Fibroblast of villous mesenchyme (primary cell): ENCODE results near the gene CCNJ. TPM values are rescaled to one million over a fixed set of nuclear protein-coding genes. Genes with fewer than 3 reads are reported as not detected.
"Not testable (repeated sequence)": the region's sequence is repeated elsewhere in the genome, so short reads cannot be mapped to it uniquely, and the experiment has no call there.

Source experiments
- DNase-seq: peaks from one replicate; pipeline ENCODE4 v3.0.0-alpha.2; 2010; ENCODE audit warnings: low read depth
- H3K4me3 ChIP-seq: 2 replicates; pipeline ENCODE4 v1.5.1; 2011; ENCODE audit warnings: low read depth, mild to moderate bottlenecking, low read length
- total RNA-seq: library from RNA; depleted of rRNA; stranded (reverse); fragments of >200 nt; gene quantifications from 2 replicates; pipeline ENCODE4 v1.2.3, GENCODE V29; 2012
- TF ChIP-seq, protein P1 (sequence below): IDR thresholded peaks from 2 replicates; pipeline ENCODE4 v1.5.1; 2012; ENCODE audit warnings: low read depth, mild to moderate bottlenecking, low read length; ENCODE audit not compliant: insufficient read depth

Gene CCNJ
- total RNA-seq, 1 donor: 7.8 TPM

DNA sequence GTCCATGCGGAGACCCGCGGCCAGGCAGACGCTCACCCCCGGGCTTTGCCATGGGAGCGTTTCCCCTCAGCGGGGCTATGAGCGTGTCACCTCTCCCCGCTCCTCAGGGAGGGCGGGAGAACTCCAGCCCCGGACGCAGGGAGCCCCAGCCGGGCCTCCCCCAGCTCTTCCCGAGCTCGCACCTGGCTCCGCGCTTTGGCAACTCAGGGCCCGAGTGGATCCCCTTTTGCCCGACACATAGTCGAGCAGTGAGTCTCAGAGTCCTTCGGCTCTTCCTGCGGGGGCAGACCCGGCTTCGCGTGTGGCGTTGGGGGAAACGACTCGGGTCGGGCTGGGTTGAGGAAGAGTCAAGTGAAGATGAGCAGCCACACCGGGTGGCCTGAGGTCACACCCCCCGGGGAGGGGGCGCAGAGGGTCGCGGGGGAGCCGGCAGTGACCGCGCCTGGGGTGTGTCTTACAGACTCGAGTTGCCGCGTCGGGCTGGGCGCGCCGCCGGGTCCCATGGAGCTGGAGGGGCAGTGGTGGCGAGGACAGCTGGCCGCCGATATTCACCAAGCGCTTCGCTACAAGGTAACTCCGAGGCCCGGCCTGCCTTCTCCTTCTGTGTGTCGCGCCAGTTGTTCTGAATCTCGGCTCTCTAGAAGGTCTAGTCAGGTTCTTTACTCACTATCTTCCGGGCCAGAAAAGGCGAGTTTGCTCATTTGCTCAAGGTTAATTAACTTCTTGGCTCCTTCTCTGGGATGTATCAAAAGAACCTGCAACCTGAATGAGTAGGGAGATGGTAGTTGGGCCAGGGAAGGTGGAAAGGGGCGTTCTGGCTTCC is 721 bp downstream of the CCNJ start:
- TF ChIP-seq, protein P1, sequence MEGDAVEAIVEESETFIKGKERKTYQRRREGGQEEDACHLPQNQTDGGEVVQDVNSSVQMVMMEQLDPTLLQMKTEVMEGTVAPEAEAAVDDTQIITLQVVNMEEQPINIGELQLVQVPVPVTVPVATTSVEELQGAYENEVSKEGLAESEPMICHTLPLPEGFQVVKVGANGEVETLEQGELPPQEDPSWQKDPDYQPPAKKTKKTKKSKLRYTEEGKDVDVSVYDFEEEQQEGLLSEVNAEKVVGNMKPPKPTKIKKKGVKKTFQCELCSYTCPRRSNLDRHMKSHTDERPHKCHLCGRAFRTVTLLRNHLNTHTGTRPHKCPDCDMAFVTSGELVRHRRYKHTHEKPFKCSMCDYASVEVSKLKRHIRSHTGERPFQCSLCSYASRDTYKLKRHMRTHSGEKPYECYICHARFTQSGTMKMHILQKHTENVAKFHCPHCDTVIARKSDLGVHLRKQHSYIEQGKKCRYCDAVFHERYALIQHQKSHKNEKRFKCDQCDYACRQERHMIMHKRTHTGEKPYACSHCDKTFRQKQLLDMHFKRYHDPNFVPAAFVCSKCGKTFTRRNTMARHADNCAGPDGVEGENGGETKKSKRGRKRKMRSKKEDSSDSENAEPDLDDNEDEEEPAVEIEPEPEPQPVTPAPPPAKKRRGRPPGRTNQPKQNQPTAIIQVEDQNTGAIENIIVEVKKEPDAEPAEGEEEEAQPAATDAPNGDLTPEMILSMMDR: no peak
- peak; percentile 46 for DNase-seq
- H3K4me3 ChIP-seq: peak overlapping the region; percentile 70

DNA sequence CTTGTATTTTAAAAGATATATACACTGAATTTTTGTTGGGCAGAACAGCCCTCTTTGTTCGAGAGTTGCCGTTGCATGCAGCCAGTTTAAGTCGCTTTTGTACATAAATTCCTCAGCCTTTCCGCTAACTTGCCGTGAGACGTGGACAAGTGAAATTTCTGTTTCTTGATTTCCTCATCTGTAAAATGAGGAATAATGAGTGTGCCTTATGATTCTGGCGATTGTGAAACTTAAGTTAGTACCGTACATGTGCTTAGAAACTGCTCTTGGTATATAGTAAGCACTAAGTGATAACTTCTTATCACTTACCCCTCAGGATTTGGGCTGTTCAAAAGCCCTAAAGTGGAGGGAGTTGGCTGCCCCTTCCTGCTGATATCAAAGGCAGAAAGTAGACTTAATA is 1.4 kb downstream of the CCNJ start:
- peak overlapping the region; percentile 70 for H3K4me3 ChIP-seq
- DNase-seq: peak; percentile 62
- TF ChIP-seq, protein P1: no peak

DNA sequence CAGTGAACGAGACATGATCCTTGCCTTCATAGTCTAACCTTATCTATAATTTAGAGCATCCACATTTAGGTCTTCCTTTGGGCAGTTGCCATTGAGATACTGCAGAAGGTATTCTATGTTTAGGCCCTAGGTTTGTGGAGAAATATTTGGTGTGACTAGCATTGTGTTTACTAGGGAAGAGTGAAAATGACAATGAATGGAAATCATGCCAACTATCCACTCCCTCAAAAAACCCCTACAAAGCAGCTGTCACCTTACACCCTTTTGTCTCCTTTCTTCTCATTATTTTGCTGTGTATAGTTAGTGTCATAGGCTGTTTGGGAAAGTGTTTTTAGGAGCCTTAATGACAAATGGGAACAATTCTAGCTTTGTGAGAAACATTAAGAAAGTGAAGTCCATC is 3.2 kb downstream of the CCNJ start:
- DNase-seq: no peak
- TF ChIP-seq, protein P1: no peak

DNA sequence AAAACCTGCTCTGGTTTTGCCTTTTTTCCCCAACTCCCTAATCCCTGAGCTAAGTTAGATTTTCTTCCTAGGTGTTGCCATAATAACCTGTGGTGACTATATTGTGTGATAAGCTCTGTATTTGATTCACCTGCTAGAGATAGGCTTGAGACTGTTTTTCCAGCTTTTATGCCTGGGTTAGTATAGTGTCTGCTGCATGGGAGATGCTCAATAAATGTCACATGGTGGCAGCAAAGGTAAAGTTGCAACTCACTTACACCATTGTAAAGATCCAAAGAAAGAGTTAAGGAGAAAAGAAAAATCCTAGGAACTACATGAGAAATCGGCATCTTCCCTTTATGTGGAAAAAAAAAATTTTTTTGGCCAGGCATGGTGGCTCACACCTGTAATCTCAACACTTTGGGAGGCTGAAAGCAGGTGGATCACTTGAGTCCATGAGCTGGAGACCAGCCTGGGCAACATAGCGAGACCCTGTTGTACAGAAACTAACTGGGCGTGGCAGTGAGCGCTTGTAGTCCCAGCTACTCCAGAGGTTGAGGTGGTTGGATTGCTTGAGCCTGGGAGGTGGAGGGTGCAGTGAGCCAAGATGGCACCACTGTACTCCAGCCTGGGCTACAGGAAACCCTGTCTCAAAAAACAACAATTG is 3.7 kb downstream of the CCNJ start:
- DNase-seq: no peak
- TF ChIP-seq, protein P1: no peak
- no peak overlapping the region for H3K4me3 ChIP-seq

More for the DNA sequence above, 3.2 kb downstream of the CCNJ start:
- no peak overlapping the region for H3K4me3 ChIP-seq

DNA sequence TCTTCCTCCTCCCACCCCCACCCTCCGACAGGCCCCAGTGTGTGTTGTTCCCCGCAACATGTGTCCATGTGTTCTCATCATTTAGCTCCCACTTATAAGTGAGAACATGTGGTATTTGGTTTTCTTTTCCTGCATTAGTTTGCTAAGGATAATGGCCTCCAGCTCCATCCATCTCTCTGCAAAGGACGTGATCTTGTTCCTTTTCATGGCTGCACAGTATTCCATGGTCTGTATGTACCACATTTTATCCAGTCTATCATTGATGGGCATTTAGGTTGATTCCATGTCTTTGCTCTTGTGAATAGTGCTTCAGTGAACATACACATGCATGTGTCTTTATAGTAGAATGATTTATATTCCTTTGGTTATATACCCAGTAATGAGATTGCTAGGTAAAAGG is 4.5 kb downstream of the CCNJ start:
- DNase-seq, H3K4me3 ChIP-seq: not testable (repeated sequence)

DNA sequence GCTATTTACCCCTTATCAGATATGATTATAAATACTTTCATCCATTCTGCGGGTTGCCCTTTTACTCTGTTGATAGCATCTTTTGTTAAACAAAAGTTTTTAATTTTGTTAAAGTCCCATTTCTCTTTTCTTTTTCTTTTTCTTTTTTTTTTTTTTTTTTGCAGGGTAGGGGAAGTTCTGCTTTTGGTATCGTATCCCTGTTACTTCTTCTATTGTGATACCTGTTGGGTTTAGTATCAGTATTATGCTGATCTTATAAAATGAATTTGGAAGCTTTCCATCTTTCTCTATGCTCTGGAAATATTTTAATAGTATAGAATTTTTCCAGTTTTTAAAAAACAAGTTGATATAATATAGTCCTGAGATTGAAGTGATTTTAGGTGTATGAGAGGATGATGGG is 6.0 kb downstream of the CCNJ start:
- TF ChIP-seq, protein P1: no peak
- no peak overlapping the region for H3K4me3 ChIP-seq
- DNase-seq: no peak

DNA sequence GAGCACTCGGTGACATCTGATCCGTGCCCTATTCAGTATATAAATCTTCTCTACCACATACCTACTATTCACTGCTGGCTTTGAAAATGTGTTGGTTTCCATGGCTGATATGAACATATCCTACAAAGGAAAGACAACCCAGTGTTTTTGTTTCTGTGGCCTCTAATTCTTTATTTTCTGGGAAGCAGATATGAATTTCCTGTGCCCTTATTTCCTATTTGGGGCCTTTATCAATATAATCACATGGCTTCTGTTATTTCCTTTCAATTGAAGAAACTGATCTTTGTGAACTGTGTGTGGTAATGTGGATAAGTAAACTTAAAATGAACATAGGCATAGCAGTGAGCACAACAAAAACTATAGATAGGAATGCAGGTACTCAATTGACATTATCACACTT is 10.6 kb downstream of the CCNJ start:
- TF ChIP-seq, protein P1: no peak
- DNase-seq: no peak

More for the DNA sequence above, 10.6 kb downstream of the CCNJ start:
- no peak overlapping the region for H3K4me3 ChIP-seq
